ENCODE data around the gene KLRG1.

GRCh38 chr12:8941691-8942478 lies 47.5 kb upstream of the KLRG1 start:
- TF ChIP-seq, protein P1, sequence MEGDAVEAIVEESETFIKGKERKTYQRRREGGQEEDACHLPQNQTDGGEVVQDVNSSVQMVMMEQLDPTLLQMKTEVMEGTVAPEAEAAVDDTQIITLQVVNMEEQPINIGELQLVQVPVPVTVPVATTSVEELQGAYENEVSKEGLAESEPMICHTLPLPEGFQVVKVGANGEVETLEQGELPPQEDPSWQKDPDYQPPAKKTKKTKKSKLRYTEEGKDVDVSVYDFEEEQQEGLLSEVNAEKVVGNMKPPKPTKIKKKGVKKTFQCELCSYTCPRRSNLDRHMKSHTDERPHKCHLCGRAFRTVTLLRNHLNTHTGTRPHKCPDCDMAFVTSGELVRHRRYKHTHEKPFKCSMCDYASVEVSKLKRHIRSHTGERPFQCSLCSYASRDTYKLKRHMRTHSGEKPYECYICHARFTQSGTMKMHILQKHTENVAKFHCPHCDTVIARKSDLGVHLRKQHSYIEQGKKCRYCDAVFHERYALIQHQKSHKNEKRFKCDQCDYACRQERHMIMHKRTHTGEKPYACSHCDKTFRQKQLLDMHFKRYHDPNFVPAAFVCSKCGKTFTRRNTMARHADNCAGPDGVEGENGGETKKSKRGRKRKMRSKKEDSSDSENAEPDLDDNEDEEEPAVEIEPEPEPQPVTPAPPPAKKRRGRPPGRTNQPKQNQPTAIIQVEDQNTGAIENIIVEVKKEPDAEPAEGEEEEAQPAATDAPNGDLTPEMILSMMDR (IDR thresholded peaks at IDR 0.05; ENCODE audit: low read length), result no peak
- TF ChIP-seq EZH2 (IDR thresholded peaks at IDR 0.05; ENCODE audit: borderline replicate concordance, low read length), result no peak

All from OCI-LY1 (cell line).